Naive thymus-derived CD4-positive, alpha-beta T cell (primary cell): ENCODE measurements around the gene RSU1. TPM values are rescaled to one million over a fixed set of nuclear protein-coding genes. Genes with fewer than 3 reads are reported as not detected.
A peak's percentile ranks its signal among the peaks of the same experiment; 100 is the strongest.
"Not testable (repeated sequence)": the region's sequence is repeated elsewhere in the genome, so short reads cannot be mapped to it uniquely, and the experiment has no call there.

ENCODE experiments used
- ATAC-seq: fragments of 150-1000 bp; cut with Tn5 transposase; 2 replicates; pipeline ENCODE4 v1.10.0; 2021; ENCODE audit warnings: mild to moderate bottlenecking, moderate library complexity
- CTCF ChIA-PET: fragments of 350-600 bp; sonication (Branson Sonifier 250); formaldehyde crosslinking; loops from one replicate; lab custom pipeline; 2021; ENCODE audit warnings: antibody characterized with exemption; lab: Charles Lee
- POLR2A ChIA-PET: fragments of 350-600 bp; sonication (Branson Sonifier 250); formaldehyde crosslinking; loops from one replicate; lab custom pipeline; 2021; ENCODE audit warnings: antibody characterized with exemption, inconsistent platforms; lab: Charles Lee
- DNase-seq, 9 donors: peaks; one replicate each; pipeline versions ENCODE4 v3.0.0 to v3.0.0-alpha.2; 2020 to 2022; ENCODE audit warnings: mixed read lengths in 1 of 9
- H3K27ac ChIP-seq: one replicate; pipeline ENCODE4 v1.7.0; 2013; ENCODE audit warnings: mild to moderate bottlenecking, low read depth, low read length, moderate library complexity
- H3K27me3 ChIP-seq, 2 donors: one replicate each; pipeline ENCODE4 v1.7.0; 2013; ENCODE audit warnings: low read length in 2 of 2, mild to moderate bottlenecking in 2 of 2, moderate library complexity in 2 of 2; ENCODE audit not compliant: control insufficient read depth in 2 of 2, insufficient read depth in 2 of 2
- H3K36me3 ChIP-seq, 3 experiments: 1 replicate in 2 of 3; 2 replicates in 1 of 3; pipeline ENCODE4 v1.7.0; 2013; ENCODE audit warnings: low read length in 3 of 3, mild to moderate bottlenecking in 3 of 3, moderate library complexity in 1 of 3; ENCODE audit not compliant: insufficient read depth in 3 of 3, control insufficient read depth in 2 of 3
- H3K4me1 ChIP-seq, 2 donors: one replicate each; pipeline ENCODE4 v1.7.0; 2013; ENCODE audit warnings: low read length in 2 of 2, mild to moderate bottlenecking in 2 of 2, moderate library complexity in 1 of 2; ENCODE audit not compliant: control insufficient read depth in 2 of 2, insufficient read depth in 2 of 2
- H3K4me3 ChIP-seq: 2 replicates; pipeline ENCODE4 v1.7.0; 2013; ENCODE audit warnings: mild to moderate bottlenecking, low read length
- H3K9me3 ChIP-seq, 3 experiments: 1 replicate in 2 of 3; 2 replicates in 1 of 3; pipeline ENCODE4 v1.7.0; 2013; ENCODE audit warnings: low read length in 3 of 3; ENCODE audit not compliant: control insufficient read depth in 2 of 3
- H3K27ac Mint-ChIP-seq, 9 donors: one replicate each; pipeline ENCODE4 v1.8.0; 2020 to 2022; ENCODE audit warnings: mixed read lengths in 9 of 9, mild to moderate bottlenecking in 8 of 9, moderate library complexity in 5 of 9, inconsistent platforms in 2 of 9
- H3K27me3 Mint-ChIP-seq, 5 donors: one replicate each; pipeline ENCODE4 v1.8.0; 2021 to 2022; ENCODE audit warnings: mixed read lengths in 5 of 5, mild to moderate bottlenecking in 1 of 5
- H3K36me3 Mint-ChIP-seq, 5 donors: one replicate each; pipeline ENCODE4 v1.8.0; 2020 to 2022; ENCODE audit warnings: mixed read lengths in 5 of 5, mild to moderate bottlenecking in 3 of 5, inconsistent platforms in 1 of 5
- H3K4me1 Mint-ChIP-seq, 7 donors: one replicate each; pipeline ENCODE4 v1.8.0; 2020 to 2022; ENCODE audit warnings: mixed read lengths in 7 of 7, mild to moderate bottlenecking in 3 of 7, inconsistent platforms in 1 of 7
- H3K4me3 Mint-ChIP-seq, 10 donors: one replicate each; pipeline ENCODE4 v1.8.0; 2020 to 2022; ENCODE audit warnings: mild to moderate bottlenecking in 10 of 10, mixed read lengths in 10 of 10, moderate library complexity in 6 of 10, inconsistent platforms in 2 of 10
- H3K9me3 Mint-ChIP-seq, 11 donors: one replicate each; pipeline ENCODE4 v1.8.0; 2020 to 2022; ENCODE audit warnings: mixed read lengths in 11 of 11, mild to moderate bottlenecking in 4 of 11, inconsistent platforms in 1 of 11, moderate library complexity in 1 of 11
- intact Hi-C, 2 donors: fragments of 100-400 bp; cut with micrococcal nuclease; formaldehyde crosslinking; loops; one replicate each; pipeline ENCODE4 v1.15.1; 2023
- polyA plus RNA-seq, 2 donors: library from polyadenylated mRNA; unstranded; fragments of 300-500 nt; fragmentation: Illumina TruSeq; gene quantifications; one replicate each; pipeline ENCODE4 v1.2.3, GENCODE V29; 2021
- total RNA-seq, 6 experiments: library from RNA in 5 of 6; stranded (reverse) in 5 of 6; gene quantifications; 1 replicate in 5 of 6; 2 replicates in 1 of 6; pipeline ENCODE4 v1.2.3 and lab custom pipeline; 2021 to 2026

The RSU1 gene
- total and polyA plus RNA-seq, 7 experiments from 2014 or later, result 36.1 to 108 (median 50.4) TPM

- ATAC-seq (no peak), DNase-seq (no peak)
- intact Hi-C loops, result no loop called here
- Mint-ChIP-seq H3K4me1 (peaks cover 3 to 31% (median 10%) of the 10 kb centered on the region in 7 donors), H3K27me3 (no peaks in the 10 kb centered on the region), H3K27ac (no peak overlapping the region), H3K9me3 (no peaks in the 10 kb centered on the region), H3K36me3 (peaks cover 0 to 38% (median 8%) of the 10 kb centered on the region in 5 donors), H3K4me3 (no peak overlapping the region)
- ChIA-PET CTCF (no interaction called here), POLR2A (no interaction called here)
- H3K36me3 ChIP-seq, result peaks cover 0 to 6% (median 0%) of the 10 kb centered on the region in 3 experiments
- no peaks in the 10 kb centered on the region for H3K27me3 ChIP-seq
- H3K4me1 ChIP-seq, result no peaks in the 10 kb centered on the region
- H3K9me3 ChIP-seq, result no peaks in the 10 kb centered on the region
- no peak overlapping the region for H3K4me3 ChIP-seq
- H3K27ac ChIP-seq, result no peak overlapping the region
These were observed 48.5 kb downstream of the RSU1 start for GRCh38 chr10:16768702-16769101.

- Mint-ChIP-seq H3K27ac (no peak overlapping the region), H3K36me3 (peaks cover 3 to 47% (median 17%) of the 10 kb centered on the region in 5 donors), H3K4me1 (peaks cover 3 to 21% (median 9%) of the 10 kb centered on the region in 7 donors), H3K27me3 (no peaks in the 10 kb centered on the region), H3K9me3 (no peaks in the 10 kb centered on the region), H3K4me3 (no peak overlapping the region)
- ATAC-seq (no peak), DNase-seq (no peak)
- H3K27ac ChIP-seq, result no peak overlapping the region
- ChIA-PET CTCF (interaction anchor here (0.9 kb wide), 2 partner anchors 9 to 12 kb away, joined by 3 to 5 read pairs; no protein-coding TSS in a partner anchor), POLR2A (no interaction called here)
- no peaks in the 10 kb centered on the region for H3K9me3 ChIP-seq
- intact Hi-C loops, result no loop called here
- peaks cover 0 to 13% (median 0%) of the 10 kb centered on the region in 3 experiments for H3K36me3 ChIP-seq
- H3K4me3 ChIP-seq, result no peak overlapping the region
- H3K4me1 ChIP-seq, result no peaks in the 10 kb centered on the region
- H3K27me3 ChIP-seq, result no peaks in the 10 kb centered on the region
These were observed 51.5 kb downstream of the RSU1 start for GRCh38 chr10:16765509-16766375.

DNA sequence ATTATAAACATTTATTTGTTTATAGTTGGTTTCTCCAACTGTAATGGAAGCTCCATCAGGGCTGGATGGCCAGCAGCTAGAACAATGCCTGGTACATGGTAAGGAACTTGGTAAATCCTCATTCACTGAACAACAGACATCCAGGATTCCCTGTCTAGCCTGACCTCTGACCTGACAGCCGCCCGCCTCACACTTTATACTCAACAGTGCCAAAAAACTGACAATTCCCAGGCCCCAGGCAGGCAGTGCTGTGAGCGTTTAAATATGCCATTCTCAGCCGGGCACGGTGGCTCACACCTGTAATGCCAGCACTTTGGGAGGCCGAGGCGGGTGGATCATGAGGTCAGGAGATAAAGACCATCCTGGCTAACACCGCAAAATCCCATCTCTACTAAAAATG is 55.9 kb downstream of the RSU1 start:
- H3K4me3 ChIP-seq, result no peak overlapping the region
- H3K27me3 ChIP-seq, result no peaks in the 10 kb centered on the region
- peaks cover 3 to 10% (median 7%) of the 10 kb centered on the region in 7 donors for H3K4me1 Mint-ChIP-seq
- POLR2A ChIA-PET, result interaction anchor here (0.7 kb wide), 1 partner anchor 56 kb away, joined by 3 read pairs; the partner anchor contains the start of gene RSU1
- intact Hi-C loops, result no loop called here
- peaks cover 0 to 22% (median 3%) of the 10 kb centered on the region in 3 experiments for H3K36me3 ChIP-seq
- no peaks in the 10 kb centered on the region for H3K9me3 ChIP-seq
- no peak overlapping the region for H3K27ac Mint-ChIP-seq
- ATAC-seq, result no peak
- no peaks in the 10 kb centered on the region for H3K9me3 Mint-ChIP-seq
- H3K4me3 Mint-ChIP-seq, result no peak overlapping the region
- no peak overlapping the region for H3K27ac ChIP-seq
- no peaks in the 10 kb centered on the region for H3K4me1 ChIP-seq
- CTCF ChIA-PET, result no interaction called here
- H3K36me3 Mint-ChIP-seq, result peaks cover 8 to 65% (median 38%) of the 10 kb centered on the region in 5 donors
- no peaks in the 10 kb centered on the region for H3K27me3 Mint-ChIP-seq
- DNase-seq, result no peak

DNA sequence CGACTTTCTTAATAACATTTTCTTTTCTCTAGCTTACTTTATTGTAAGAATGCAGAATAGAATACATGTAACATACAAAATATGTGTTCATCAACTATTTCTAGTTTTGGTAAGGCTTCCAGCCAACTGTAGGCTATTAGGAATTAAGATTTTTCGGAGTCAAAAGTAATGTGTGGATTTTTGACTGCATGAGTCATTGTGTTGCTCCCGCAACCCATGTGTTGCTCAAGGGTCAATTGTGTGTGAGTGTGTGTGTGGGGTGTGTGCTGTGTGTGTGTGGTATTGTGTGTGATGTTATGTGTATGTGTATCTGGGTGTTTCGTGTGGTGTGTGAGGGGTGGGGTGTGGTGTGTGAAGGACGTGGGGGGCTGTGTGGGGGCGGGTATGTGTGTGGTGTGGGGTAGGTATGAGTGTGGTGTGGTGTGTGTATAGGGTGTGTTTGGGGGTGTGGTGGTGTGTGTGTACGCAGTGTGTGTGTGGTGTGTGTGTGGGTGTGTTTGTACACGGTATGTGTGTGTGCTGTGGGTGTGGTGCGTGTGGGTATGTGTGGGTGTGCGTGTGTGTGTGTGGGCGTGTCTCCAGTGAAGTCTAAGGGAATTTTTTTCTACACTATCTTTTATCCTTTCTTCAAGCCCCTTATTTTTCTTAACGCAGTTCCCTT is 60.5 kb downstream of the RSU1 start:
- ChIA-PET POLR2A (no interaction called here), CTCF (no interaction called here)
- Histone ChIP-seq H3K4me1 (no peaks in the 10 kb centered on the region), H3K9me3 (no peaks in the 10 kb centered on the region), H3K4me3 (no peak overlapping the region), H3K27ac (no peak overlapping the region), H3K36me3 (peaks cover 3 to 25% (median 3%) of the 10 kb centered on the region in 3 experiments), H3K27me3 (no peaks in the 10 kb centered on the region)
- no peaks in the 10 kb centered on the region for H3K9me3 Mint-ChIP-seq
- H3K4me3 Mint-ChIP-seq, result no peak overlapping the region
- H3K36me3 Mint-ChIP-seq, result peaks cover 5 to 67% (median 42%) of the 10 kb centered on the region in 5 donors
- H3K4me1 Mint-ChIP-seq, result peaks cover 0 to 9% (median 3%) of the 10 kb centered on the region in 7 donors
- ATAC-seq (peak; percentile 14), DNase-seq (no peak)
- no peaks in the 10 kb centered on the region for H3K27me3 Mint-ChIP-seq
- intact Hi-C loops, result no loop called here
- peak overlapping the region in 1 of 9 donors; percentile 75 for H3K27ac Mint-ChIP-seq

- DNase-seq, result no peak
- POLR2A ChIA-PET, result no interaction called here
- Histone ChIP-seq H3K27me3 (no peaks in the 10 kb centered on the region), H3K4me3 (no peak overlapping the region), H3K27ac (no peak overlapping the region), H3K4me1 (no peaks in the 10 kb centered on the region), H3K9me3 (no peaks in the 10 kb centered on the region), H3K36me3 (peaks cover 6 to 38% (median 6%) of the 10 kb centered on the region in 3 experiments)
- H3K4me3 Mint-ChIP-seq, result no peak overlapping the region
- intact Hi-C loops, result no loop called here
- no peaks in the 10 kb centered on the region for H3K9me3 Mint-ChIP-seq
- H3K4me1 Mint-ChIP-seq, result peaks cover 0 to 9% (median under 1%) of the 10 kb centered on the region in 7 donors
- no peak overlapping the region for H3K27ac Mint-ChIP-seq
- peaks cover 8 to 73% (median 46%) of the 10 kb centered on the region in 5 donors for H3K36me3 Mint-ChIP-seq
- CTCF ChIA-PET, result no interaction called here
- no peaks in the 10 kb centered on the region for H3K27me3 Mint-ChIP-seq
- ATAC-seq, result no peak
These were observed 62.5 kb downstream of the RSU1 start for GRCh38 chr10:16754765-16755164.

DNA sequence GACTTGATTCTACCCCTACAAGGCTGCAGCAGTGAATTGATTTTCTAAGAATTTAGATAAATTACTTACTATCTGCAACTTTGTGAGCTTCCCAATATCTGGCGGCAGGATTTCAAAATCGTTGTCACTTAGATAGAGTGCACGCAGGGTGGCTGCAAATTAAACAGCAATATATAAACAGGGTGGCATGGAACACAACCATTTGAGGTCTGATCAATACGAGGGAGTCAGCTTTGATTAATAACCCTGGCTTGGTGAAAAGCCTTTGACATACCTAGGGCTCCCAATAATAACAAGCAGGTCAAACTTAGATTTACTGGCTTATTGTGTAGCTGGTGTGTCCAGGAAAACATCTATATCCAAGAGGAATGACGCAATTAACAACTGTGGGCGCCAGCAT is 64.4 kb downstream of the RSU1 start:
- H3K36me3 Mint-ChIP-seq, result peaks cover 11 to 79% (median 47%) of the 10 kb centered on the region in 5 donors
- not testable (repeated sequence) for H3K9me3 ChIP-seq, ATAC-seq

More for the DNA sequence above, 64.4 kb downstream of the RSU1 start:
- H3K36me3 ChIP-seq, result peaks cover 3 to 48% (median 6%) of the 10 kb centered on the region in 3 experiments
- H3K27ac Mint-ChIP-seq, POLR2A ChIA-PET, CTCF ChIA-PET, H3K4me1 ChIP-seq, DNase-seq, H3K4me3 Mint-ChIP-seq, intact Hi-C loops, H3K4me3 ChIP-seq, H3K4me1 Mint-ChIP-seq, H3K9me3 Mint-ChIP-seq, H3K27ac ChIP-seq, H3K27me3 ChIP-seq, H3K27me3 Mint-ChIP-seq: not testable (repeated sequence)
